ENCODE measurements around the gene UBXN2A.
A peak's percentile ranks its signal among the peaks of the same experiment; 100 is the strongest.

The UBXN2A gene, protein sequence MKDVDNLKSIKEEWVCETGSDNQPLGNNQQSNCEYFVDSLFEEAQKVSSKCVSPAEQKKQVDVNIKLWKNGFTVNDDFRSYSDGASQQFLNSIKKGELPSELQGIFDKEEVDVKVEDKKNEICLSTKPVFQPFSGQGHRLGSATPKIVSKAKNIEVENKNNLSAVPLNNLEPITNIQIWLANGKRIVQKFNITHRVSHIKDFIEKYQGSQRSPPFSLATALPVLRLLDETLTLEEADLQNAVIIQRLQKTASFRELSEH

DNA sequence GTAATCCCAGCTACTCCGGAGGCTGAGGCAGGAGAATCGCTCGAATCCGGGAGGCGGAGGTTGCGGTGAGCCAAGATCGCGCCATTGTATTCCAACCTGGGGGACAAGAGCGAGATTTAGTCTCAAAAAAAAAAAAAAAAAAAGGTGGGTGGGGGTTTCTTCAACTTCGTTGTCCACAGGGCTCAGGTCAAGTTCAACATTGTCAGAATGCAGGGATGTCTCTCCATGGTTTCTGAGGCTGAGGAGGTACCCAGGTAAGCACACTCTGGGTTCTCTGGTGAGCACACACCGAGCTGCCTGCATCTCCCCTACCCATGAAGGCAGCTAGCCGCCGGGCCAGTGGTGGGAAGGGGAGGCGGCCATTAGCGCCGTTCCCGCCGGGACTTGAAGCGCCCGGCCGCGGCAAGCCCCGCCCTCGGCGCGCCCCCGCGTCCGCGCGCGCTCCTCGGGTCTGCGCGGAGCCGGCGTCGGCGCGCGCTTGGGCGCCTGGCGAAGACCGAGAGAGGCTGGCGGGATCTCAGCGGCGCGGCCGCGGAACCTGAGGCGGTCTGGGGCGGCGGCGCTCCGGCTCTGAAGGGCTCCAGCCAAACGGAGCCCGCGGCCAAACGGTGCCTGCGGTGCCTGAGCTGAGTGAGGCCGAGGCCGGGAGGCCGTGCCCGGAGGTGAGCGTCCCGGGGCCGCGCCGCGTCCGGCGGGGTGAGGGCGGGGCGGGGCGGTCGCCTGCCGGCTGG lies at the start of gene UBXN2A:
UBXN2A (plus strand) TSS at position 477 of the 731 bp plus-strand sequence. CDS start 17,852 bp downstream, outside the sequence.
- peak; percentile 45 for DNase-seq

DNA sequence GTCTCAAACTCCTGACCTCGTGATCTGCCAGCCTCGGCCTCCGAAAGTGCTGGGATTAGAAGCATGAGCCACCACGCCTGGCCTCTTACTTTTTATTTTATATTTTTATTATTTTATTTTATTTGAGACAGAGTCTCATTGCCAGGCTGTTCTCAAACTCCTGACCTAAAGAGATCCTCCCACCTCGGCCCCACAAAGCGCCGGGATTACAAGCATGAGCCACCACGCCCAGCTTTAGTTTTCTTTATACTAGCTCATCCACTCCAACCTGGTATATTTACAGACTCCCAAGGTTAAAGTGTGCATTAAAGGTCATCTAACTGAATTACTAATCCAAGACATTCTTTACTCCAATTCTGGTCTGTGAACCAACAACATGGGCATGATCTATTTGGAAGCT lies 40.1 kb upstream of the UBXN2A start:
- DNase-seq, result no peak

DNA sequence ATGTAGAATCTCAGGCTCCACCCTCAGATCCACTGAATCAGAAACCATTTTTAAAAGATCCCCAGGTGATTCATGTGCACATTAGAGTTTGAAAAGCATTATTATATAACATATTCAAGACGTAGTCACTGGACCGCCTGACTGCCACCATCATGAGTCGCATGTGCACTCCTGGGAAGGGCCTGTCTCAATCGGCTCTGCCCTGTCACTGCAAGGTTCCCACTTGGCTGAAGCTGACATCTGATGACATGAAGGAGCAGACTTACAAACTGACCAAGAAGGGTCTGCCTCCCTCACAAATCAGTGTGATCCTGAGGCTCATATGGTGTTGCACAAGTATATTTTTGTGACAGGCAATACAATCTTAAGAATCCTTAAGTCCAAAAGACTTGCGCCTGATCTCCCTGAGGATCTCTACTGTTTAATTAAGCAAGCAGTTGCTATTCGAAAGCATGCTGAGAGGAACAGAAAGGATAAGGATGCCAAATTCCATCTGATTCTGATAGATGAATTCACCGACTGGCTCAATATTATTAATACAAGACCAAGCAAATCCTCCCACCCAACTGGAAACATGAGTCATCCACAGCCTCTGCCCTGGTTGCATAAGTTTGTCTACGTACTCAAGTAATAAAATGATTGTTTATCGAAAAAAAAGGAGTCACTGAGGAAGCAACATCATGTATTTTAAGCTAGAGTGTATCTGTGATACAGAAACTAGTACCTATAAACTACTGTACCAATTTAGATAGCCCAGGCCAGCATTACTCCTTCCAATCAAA lies 39.5 kb upstream of the UBXN2A start:
- no peak for DNase-seq

DNA sequence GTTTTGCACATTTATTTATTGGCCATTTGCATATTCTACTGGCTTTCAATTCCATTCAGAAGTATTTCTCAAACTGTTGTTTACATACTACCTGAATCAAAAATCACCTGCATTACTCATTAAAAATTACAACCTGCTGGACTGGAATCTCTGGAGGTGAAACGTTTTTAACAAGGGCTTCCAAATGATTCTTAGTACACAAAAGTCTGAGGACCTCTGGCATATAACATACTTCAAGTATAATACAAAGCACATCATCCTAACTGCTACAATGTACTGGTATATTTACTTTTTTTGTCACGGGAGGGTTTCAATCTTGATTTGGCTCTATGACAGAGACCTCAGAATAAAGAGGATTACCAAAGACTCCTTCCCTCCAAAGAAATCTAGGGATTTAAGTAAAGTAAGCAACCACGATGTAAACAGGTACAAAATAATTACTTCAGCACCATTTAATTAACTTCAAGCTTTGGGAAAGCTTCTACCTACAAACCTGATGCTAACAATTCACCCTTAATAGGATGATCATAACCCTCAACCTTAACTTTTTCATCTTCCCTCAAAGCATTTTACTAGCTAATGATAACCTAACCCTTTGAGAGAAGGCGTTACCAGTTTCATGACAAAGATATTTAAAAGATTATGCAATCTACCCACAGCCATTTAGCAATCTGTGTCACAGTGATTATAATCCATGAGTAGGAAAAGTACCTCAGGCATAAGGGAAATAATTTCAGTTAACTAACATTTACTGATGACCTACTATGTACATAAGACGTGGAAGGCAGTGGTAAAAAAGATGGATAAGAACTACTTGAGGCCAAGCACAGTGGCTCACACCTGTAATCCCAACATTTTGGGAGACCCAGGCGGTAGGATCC lies 38.1 kb upstream of the UBXN2A start:
- DNase-seq, result no peak

DNA sequence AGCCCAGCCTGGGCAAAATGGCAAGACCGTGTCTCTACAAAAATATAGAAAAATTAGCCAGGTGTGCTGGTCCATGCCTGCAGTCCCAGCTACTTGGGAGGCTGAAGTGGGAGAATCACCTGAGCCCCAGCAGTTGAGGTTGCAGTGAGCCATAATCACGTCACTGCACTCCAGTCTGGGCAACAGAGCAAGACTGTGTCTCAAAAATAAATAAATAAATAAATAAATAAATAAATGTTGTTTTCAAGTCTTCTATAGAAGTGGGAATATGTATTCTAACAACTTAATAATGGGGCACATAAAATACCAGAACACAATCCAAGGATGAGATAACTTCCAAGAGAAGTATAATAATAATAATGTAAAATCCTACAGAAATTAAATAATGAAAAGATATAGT lies 37.2 kb upstream of the UBXN2A start:
- DNase-seq, result no peak

DNA sequence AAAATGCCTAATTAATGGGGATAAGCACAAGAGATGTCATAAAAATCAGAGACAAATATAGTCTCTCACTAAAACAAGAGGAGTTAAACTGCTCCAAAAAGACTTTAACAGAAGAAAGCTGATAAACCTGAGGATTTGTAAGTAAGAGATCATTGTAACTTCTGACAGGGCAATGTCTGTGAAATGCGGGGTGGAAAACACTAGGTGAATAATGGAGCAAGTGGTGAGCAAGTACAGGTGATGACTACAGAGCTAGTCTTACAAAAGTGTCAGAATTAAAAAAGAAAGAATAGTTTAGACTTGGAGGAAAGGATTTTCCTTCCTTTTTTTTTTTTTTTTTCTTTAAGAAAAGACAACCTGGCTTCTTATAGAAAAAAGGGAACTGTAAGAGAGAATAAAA lies 36.0 kb upstream of the UBXN2A start:
- DNase-seq, result no peak

DNA sequence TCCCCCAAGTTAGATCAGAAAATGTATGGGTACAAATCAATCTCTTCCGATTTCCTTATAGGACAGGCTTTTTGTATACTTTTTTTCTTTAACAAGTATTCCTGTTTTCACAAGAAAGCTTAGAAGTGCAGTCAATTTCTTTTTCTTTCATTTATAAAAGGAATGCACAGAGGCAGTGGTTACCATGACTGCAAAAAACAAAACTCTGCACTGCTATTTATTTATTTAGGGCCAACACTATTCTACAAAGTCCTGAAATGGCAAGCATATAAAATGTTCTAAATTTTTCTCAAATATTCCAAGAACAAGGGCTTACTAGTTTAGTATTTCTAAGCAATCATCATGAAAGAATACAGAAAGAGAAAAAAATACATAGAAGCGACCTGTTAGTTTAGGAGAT lies 35.6 kb upstream of the UBXN2A start:
- no peak for DNase-seq

DNA sequence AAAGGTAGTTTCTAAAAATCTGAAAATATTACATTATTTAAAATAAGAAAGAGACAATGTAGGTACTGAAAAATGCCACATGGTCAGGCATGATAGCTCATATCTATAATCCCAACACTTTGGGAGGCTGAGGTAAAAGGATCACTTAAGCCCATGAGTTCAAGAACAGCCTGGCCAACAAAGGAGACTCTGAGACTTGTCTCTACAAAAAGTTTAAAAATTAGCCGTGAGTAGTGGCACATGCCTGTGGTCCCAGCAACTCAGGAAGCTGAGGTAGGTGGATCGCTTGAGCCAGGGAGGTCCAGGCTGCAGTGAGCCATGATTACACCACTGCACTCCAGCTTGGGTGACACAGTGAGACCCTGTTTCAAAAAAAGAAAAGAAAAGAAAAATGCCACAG lies 35.1 kb upstream of the UBXN2A start:
- DNase-seq, result no peak

DNA sequence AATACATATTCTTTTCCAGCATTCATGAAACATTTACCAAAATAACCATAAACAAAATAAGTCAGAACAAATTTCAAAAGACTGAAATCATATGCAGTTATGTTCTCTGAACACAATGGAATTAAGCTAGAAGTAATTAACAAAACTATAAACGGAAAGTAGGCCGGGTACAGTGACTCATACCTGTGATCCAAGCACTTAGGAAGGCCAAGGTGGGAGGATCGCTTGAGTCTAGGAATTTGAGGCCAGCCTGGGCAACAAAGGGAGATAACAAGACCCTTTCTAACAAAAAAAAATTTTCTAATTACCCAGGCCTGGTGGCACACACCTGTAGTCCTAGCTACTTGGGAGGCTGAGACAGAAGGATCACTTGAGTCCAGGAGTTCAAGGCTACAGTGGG lies 28.2 kb upstream of the UBXN2A start:
- no peak for DNase-seq

DNA sequence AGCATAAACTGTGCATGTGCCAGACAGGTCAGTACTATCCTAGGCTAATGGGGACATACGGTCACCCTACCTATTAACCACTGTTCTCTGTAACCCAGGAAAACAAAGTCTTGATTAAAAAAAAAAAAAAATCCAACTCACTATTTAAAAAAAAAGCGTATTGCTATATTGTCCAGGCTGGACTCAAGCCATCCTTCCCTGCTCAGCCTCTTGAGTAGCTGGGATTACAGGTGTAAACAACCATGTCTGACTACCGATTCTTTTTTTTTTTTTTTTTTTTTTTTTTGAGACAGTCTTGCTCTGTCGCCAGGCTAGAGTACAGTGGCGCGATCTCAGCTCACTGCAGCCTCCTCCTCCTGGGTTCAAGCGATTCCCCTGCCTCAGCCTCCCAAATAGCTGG lies 24.9 kb upstream of the UBXN2A start:
- no peak for DNase-seq

DNA sequence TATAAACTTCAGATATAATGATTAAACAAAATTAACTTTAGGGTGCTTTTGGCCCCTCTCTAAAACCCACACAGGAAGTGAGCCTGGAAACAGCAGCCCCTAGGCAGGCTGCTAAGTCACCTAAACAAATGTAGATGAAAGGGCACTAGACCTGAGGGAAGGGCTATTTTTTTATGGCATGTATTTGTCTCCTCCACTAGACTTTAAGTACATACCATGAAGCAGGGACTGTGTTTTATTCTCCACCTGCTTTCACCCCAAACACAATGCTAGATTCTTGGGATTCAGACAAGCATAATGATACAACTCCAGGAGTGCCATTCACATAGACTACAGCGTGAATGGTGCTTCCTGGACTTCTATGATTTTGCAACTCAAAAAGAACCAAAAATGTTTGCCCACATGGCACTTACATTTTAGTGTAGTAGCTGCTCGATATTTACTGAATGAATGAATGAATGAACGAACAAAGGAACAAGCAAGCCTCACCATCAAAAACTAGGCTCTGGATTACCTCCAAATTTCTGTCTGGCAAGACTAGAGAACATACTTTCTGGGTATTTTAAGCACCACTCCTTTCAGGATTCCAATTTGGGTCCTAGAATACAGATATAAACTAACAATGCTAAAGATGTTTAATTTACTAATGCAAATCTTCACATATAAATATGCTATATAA lies 23.4 kb upstream of the UBXN2A start:
- DNase-seq, result no peak

DNA sequence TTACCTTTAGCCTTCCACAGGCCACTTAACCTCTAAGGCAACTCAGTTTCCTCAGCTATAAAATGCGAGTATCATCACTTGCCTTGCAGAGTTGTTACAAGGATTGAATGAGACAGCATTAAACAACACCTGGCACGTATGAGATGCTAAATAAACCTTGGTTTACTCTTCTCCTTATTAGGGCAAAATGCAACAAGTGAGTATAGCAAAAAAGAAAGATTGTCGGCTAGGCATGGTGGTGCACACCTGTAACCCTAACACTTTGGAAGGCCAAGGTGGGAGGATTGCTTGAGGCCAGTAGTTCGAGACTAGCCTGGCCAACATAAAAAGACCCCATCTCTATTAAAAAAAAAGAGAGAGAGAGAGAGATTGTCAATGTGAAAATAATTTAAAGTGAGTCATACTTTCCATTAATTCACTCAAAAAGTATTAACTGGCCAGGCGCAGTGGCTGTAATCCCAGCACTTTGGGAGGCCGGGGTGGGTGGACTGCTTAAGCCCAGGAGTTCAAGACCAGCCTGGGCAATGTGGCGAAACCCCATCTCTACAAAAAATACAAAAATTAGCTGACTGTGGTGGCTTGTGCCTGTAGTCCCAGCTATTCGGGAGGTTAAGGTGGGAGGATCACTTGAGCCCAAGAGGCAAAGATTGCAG lies 21.3 kb upstream of the UBXN2A start:
- no peak for DNase-seq

DNA sequence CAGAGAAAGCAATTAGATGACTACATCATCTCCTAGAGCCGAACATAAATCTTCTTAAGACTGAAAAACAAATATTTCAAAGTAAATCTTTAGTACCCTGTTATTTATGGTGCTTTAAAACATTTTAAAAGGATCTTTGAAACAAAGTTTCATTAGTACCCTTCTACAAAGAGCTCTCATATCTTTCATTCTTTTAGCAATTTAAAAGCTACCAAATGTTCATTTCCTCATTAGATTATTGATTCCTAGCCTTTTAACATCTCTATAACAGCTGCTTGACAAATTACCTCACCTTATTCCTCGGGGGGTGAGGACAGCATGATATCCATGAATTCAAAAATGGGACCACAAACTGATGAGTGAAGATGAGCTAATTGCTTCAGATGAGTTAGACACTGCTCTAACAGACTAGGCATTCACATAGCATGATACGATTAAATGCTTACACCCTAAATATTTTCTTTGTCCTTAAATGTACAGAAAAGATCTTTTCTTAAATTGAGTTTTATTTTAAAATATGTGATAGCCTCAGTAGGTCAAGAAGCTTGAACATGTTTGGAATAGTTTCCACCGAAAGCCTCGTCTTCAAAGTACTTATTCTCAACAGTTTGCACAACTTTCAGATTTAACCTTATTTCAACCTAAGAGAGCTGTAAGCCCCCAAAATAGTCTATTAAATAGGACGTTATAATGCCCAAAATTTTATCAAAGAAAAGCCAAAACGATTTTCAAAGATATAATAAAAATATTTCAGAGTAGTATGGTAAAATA lies 15.5 kb upstream of the UBXN2A start:
- no peak for DNase-seq

DNA sequence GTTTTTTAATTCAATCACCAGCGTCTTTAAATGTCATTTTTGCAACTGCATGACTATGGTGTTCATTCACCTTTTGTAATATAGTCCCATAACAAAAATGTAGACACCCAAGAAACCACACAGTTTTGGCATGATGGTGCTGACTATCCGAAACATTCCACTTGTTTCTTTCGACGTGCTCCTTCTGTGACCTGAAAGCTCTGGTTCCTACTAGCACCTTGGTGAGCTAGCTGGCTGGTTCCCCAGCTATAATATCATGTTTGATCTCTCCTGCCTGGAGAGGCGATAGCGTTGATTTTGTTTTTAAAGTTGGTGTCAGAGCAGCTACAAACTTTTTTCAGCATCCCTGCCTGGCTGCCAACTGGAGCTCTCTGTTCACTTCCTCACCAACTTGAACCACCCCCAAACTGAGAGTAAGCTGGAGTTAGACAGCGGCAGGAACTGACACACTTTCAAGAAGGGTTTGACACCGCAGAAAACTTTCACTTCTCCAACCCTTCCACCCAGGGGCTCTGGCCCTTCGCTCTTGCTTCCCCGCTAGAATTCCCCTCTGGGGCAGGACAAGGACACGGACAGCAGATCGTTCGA lies 14.5 kb upstream of the UBXN2A start:
- no peak for DNase-seq

DNA sequence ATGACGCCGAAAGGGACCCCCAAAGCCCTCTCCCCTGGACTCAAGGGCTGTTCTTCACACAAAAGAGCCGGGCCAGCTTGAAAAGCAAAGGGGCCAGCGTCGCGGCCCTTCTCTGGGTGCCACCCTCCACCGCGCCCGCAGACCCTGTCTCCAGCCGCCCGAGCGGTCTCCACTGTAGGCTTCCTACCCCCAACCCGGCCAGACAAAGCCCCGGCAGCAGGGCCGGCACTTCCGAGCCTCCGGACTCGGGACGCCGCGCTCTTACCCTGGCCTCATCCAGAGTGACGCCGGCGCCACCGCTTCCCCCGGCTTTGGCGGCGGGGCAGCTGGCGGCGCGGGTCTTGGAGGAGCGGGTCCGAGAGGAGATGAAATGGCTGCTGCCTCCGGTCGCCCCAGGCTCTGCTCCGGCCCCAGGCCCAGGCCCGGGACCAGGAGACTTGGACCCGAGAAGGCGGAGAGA lies 13.9 kb upstream of the UBXN2A start:
- no peak for DNase-seq

DNA sequence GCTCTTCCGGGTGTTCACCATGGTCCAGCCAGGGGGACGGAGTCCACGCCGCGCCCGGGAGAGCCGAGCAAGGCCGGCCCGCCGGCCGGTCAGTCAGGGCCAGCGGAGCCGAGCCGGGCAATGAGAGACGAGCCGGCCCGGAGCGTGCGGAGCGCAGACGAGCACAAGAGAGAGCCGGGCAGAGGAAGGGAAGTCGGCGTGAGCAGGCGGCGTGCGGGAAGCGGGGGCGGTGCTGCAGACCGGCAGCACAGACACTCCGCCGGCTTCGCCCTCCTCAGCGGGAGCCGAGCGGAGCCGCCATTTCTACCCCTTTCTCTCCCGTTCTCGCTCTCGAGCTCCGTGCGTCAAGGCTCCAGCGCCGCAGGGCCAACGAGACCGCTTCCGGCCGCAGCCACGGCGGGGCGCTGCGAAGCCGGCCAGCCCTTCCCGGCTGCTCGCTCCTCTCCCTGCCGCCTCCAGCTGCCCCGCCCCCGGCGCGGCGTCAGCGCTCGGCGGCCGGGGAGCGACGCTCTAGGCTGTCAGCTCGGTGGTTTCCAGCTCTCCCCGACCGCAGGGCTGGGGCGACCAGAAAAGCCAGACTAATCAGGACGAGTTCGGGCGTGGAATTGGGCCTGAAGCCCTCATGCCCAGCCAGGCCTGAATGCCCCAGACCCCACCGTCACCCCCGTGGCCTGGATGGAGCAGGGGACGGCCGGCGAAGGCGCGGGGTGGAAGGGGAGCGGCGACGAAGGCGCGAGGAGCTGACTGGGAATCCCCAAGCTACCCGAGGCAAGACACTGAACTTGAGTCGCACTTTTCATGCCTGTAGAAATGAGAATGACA lies 13.3 kb upstream of the UBXN2A start, which contains the start of gene ATAD2B:
ATAD2B (minus strand) TSS at position 374 of the 822 bp plus-strand sequence; CDS start at position 21, 353 bp downstream.
- DNase-seq, result peak; percentile 86

DNA sequence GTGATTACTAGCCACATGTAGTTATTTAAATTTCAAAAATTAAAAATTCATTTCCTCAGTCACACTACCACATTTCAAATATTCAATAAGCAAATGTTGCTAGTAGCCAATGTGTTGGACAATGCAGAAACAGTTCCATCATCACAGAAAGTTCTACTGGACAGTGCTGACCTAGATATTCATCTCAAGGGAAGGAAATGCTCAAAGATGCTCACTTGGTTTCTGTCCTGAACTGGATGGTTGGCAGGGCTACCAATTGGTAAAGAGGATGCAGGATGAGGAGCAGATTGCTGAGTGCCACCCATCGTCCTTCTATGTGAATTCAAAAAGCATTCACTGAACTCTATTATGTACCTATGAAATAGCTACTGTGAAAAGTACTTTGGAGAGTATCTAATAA lies 6.0 kb upstream of the UBXN2A start:
- no peak for DNase-seq

DNA sequence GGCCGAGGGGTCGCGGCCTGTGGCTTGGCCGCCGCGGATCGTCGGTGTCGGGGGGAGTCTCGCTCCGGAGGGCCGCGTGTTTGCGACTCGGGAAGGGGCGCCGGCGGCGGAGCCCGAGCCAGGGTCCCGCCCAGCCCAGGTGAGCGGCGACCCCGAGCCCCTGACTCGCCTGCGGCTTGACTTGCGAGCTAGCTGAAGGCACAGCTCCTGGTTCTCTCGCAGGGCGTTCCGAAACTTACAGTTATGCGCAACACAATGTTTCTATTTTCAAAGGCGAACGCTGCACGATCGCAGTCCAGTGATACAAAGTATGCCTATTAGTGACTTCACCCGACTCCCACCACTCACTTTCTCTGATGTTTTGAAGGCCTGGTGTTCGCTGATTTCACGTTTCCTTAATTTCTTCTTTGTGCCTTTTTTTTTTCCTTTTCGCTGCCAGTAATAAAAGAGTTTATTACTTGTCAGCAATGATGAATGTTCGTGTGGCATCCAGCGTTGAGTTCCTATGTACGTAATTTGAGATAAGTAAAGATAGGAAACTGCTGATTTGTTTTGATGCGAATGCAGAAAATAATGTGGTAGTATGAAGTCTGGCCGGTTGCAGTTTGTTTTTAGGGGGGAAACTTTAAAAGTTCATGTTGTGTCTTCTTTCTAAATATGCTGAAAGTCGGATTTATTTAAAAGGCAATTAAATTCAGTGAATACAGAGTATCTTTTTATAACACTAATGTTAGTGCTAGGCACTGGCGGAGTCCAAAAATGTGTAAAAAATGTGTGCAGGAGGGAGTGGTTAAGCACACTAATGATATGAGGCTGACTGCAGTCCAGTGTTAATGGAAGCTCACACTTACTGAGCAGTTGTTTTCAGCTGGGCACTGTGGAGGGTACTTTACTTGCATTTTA lies 706 bp downstream of the UBXN2A start:
- DNase-seq, result no peak
